DMS53 treated with DMSO at 0.1 percent for 48 hours (cell line): ENCODE data around the gene CCDC60.
"Not testable (repeated sequence)": the region's sequence is repeated elsewhere in the genome, so short reads cannot be mapped to it uniquely, and the experiment has no call there.

ENCODE experiments used
- DNase-seq: peaks from one replicate; lab custom pipeline; 2025; ENCODE audit not compliant: unreplicated experiment; lab: John Stamatoyannopoulos, UW

The CCDC60 gene

GRCh38 chr12:119328111-119328510, 6.4 kb upstream of the CCDC60 start:
- no peak for DNase-seq

- DNase-seq, result no peak
Measured at GRCh38 chr12:119338593-119339363, 4.2 kb downstream of the CCDC60 start.

- DNase-seq, result no peak
Measured at GRCh38 chr12:119340578-119340977, 6.0 kb downstream of the CCDC60 start.

GRCh38 chr12:119341020-119341419, 6.5 kb downstream of the CCDC60 start:
- DNase-seq, result no peak

GRCh38 chr12:119341988-119342387, 7.5 kb downstream of the CCDC60 start:
- DNase-seq, result no peak

- no peak for DNase-seq
Measured at GRCh38 chr12:119343130-119343529, 8.6 kb downstream of the CCDC60 start.

GRCh38 chr12:119354172-119354571, 19.6 kb downstream of the CCDC60 start:
- DNase-seq, result no peak

GRCh38 chr12:119360366-119360765, 25.8 kb downstream of the CCDC60 start:
- not testable (repeated sequence) for DNase-seq

GRCh38 chr12:119363037-119363436, 28.5 kb downstream of the CCDC60 start:
- DNase-seq, result no peak

- DNase-seq, result no peak
Measured at GRCh38 chr12:119363490-119363889, 29.0 kb downstream of the CCDC60 start.

- no peak for DNase-seq
Measured at GRCh38 chr12:119365451-119365850, 30.9 kb downstream of the CCDC60 start.

- no peak for DNase-seq
Measured at GRCh38 chr12:119366007-119366406, 31.5 kb downstream of the CCDC60 start.

- no peak for DNase-seq
Measured at GRCh38 chr12:119369161-119369560, 34.6 kb downstream of the CCDC60 start.

GRCh38 chr12:119369907-119370546, 35.5 kb downstream of the CCDC60 start:
- no peak for DNase-seq

GRCh38 chr12:119372540-119372939, 38.0 kb downstream of the CCDC60 start:
- DNase-seq, result no peak

GRCh38 chr12:119373001-119373400, 38.5 kb downstream of the CCDC60 start:
- no peak for DNase-seq

GRCh38 chr12:119373666-119374065, 39.1 kb downstream of the CCDC60 start:
- no peak for DNase-seq

- no peak for DNase-seq
Measured at GRCh38 chr12:119374635-119375034, 40.1 kb downstream of the CCDC60 start.

- DNase-seq, result no peak
Measured at GRCh38 chr12:119375075-119375882, 40.8 kb downstream of the CCDC60 start.

GRCh38 chr12:119375883-119376190, 41.3 kb downstream of the CCDC60 start:
- DNase-seq, result no peak

- no peak for DNase-seq
Measured at GRCh38 chr12:119378903-119379302, 44.4 kb downstream of the CCDC60 start.
